HG03280 (cell line): ENCODE results near the gene OMP.

ENCODE experiments used
- ATAC-seq: cut with Tn5 transposase; IDR thresholded peaks from one replicate; pipeline ENCODE4 v1.9.1; 2021; ENCODE audit warnings: mild to moderate bottlenecking, moderate library complexity; ENCODE audit not compliant: unreplicated experiment

The OMP gene

GRCh38 chr11:77136784-77137420, 34.3 kb downstream of the OMP start:
- ATAC-seq: no peak

- ATAC-seq: no peak
Observed at GRCh38 chr11:77137421-77137820, 34.8 kb downstream of the OMP start.

- no peak for ATAC-seq
Observed at GRCh38 chr11:77138106-77138649, 35.5 kb downstream of the OMP start.

- ATAC-seq: no peak
Observed at GRCh38 chr11:77139201-77139600, 36.6 kb downstream of the OMP start.

- no peak for ATAC-seq
Observed at GRCh38 chr11:77140231-77140851, 37.7 kb downstream of the OMP start.

GRCh38 chr11:77141034-77141433, 38.4 kb downstream of the OMP start:
- ATAC-seq: no peak

GRCh38 chr11:77141475-77141874, 38.8 kb downstream of the OMP start:
- no peak for ATAC-seq

GRCh38 chr11:77142091-77142975, 39.7 kb downstream of the OMP start:
- no peak for ATAC-seq

- ATAC-seq: no peak
Observed at GRCh38 chr11:77143405-77144020, 40.9 kb downstream of the OMP start.

- no peak for ATAC-seq
Observed at GRCh38 chr11:77144196-77144856, 41.7 kb downstream of the OMP start.

- ATAC-seq: no peak
Observed at GRCh38 chr11:77144857-77145428, 42.3 kb downstream of the OMP start.

GRCh38 chr11:77146261-77147035, 43.8 kb downstream of the OMP start:
- ATAC-seq: no peak

- ATAC-seq: no peak
Observed at GRCh38 chr11:77147036-77147315, 44.3 kb downstream of the OMP start.

GRCh38 chr11:77147668-77148321, 45.2 kb downstream of the OMP start:
- no peak for ATAC-seq

- ATAC-seq: no peak
Observed at GRCh38 chr11:77148963-77149715, 46.5 kb downstream of the OMP start.

- ATAC-seq: no peak
Observed at GRCh38 chr11:77149716-77150392, 47.2 kb downstream of the OMP start.

- ATAC-seq: no peak
Observed at GRCh38 chr11:77150836-77151235, 48.2 kb downstream of the OMP start.
